ENCODE results near the gene APPBP2. TPM values are rescaled to one million over a fixed set of nuclear protein-coding genes. Genes with fewer than 3 reads are reported as not detected.

APPBP2 gene
- total and polyA plus RNA-seq, 2 donors from 2014 or later = 10.9 to 44.4 TPM

- H3K27ac ChIP-seq (ENCODE audit: low read depth in 2 of 2, low read length in 2 of 2) = no peak overlapping the region
- H3K4me1 ChIP-seq (ENCODE audit: control insufficient read depth in 2 of 3, insufficient read depth in 2 of 3, low read depth in 1 of 3, low read length in 3 of 3) = peaks cover 2 to 10% (median 3%) of the 10 kb centered on the region in 3 donors
- no peaks in the 10 kb centered on the region for H3K9me3 ChIP-seq (ENCODE audit: control insufficient read depth in 2 of 3, insufficient read depth in 1 of 3, low read length in 3 of 3)
- TF ChIP-seq CTCF (IDR thresholded peaks at IDR 0.05; ENCODE audit: borderline replicate concordance, extremely low read depth, insufficient read depth) = no peak
- no peaks in the 10 kb centered on the region for H3K36me3 ChIP-seq (ENCODE audit: control insufficient read depth in 2 of 3, insufficient read depth in 3 of 3, low read length in 3 of 3)
- no peaks in the 10 kb centered on the region for H3K27me3 ChIP-seq (ENCODE audit: control insufficient read depth, insufficient read depth, low read length)
- no peak for FAIRE-seq
- DNase-seq = no peak
- no peak overlapping the region for H3K9ac ChIP-seq (ENCODE audit: low read length in 3 of 3)
- H3K4me3 ChIP-seq (ENCODE audit: low read length in 3 of 3) = no peak overlapping the region
- intact Hi-C loops (cut with DNase I) = no loop called here
These were observed 39.2 kb upstream of the APPBP2 start for GRCh38 chr17:60565233-60565632.

GRCh38 chr17:60563743-60564142 is 37.7 kb upstream of the APPBP2 start:
- H3K27ac ChIP-seq (ENCODE audit: low read depth in 2 of 2, low read length in 2 of 2) = no peak overlapping the region
- H3K27me3 ChIP-seq (ENCODE audit: control insufficient read depth, insufficient read depth, low read length) = no peaks in the 10 kb centered on the region
- H3K9ac ChIP-seq (ENCODE audit: low read length in 3 of 3) = no peak overlapping the region
- TF ChIP-seq CTCF (IDR thresholded peaks at IDR 0.05; ENCODE audit: borderline replicate concordance, extremely low read depth, insufficient read depth) = no peak
- H3K4me1 ChIP-seq (ENCODE audit: control insufficient read depth in 2 of 3, insufficient read depth in 2 of 3, low read depth in 1 of 3, low read length in 3 of 3) = peaks cover 2 to 10% (median 3%) of the 10 kb centered on the region in 3 donors
- H3K4me3 ChIP-seq (ENCODE audit: low read length in 3 of 3) = no peak overlapping the region
- intact Hi-C loops (cut with DNase I) = no loop called here
- no peak for FAIRE-seq
- no peaks in the 10 kb centered on the region for H3K9me3 ChIP-seq (ENCODE audit: control insufficient read depth in 2 of 3, insufficient read depth in 1 of 3, low read length in 3 of 3)
- no peaks in the 10 kb centered on the region for H3K36me3 ChIP-seq (ENCODE audit: control insufficient read depth in 2 of 3, insufficient read depth in 3 of 3, low read length in 3 of 3)
- no peak for DNase-seq

- no peak for TF ChIP-seq CTCF (IDR thresholded peaks at IDR 0.05; ENCODE audit: borderline replicate concordance, extremely low read depth, insufficient read depth)
- H3K27ac ChIP-seq (ENCODE audit: low read depth in 2 of 2, low read length in 2 of 2) = peak overlapping the region in 1 of 2 donors; percentile 68
- DNase-seq (peak in 2 of 5 donors; percentile 30 to 42), FAIRE-seq (peak; percentile 92)
- H3K9me3 ChIP-seq (ENCODE audit: control insufficient read depth in 2 of 3, insufficient read depth in 1 of 3, low read length in 3 of 3) = peaks cover 0 to 5% (median 0%) of the 10 kb centered on the region in 3 donors
- no peaks in the 10 kb centered on the region for H3K27me3 ChIP-seq (ENCODE audit: control insufficient read depth, insufficient read depth, low read length)
- no peak overlapping the region for H3K9ac ChIP-seq (ENCODE audit: low read length in 3 of 3)
- peak overlapping the region in 1 of 3 donors; percentile 28 for H3K4me3 ChIP-seq (ENCODE audit: low read length in 3 of 3)
- intact Hi-C loops (cut with DNase I) = no loop called here
- peaks cover 2 to 10% (median 3%) of the 10 kb centered on the region in 3 donors for H3K4me1 ChIP-seq (ENCODE audit: control insufficient read depth in 2 of 3, insufficient read depth in 2 of 3, low read depth in 1 of 3, low read length in 3 of 3)
- no peaks in the 10 kb centered on the region for H3K36me3 ChIP-seq (ENCODE audit: control insufficient read depth in 2 of 3, insufficient read depth in 3 of 3, low read length in 3 of 3)
These were observed 36.4 kb upstream of the APPBP2 start for GRCh38 chr17:60562421-60562820.

GRCh38 chr17:60560860-60561257 is 34.8 kb upstream of the APPBP2 start:
- no peak overlapping the region for H3K9ac ChIP-seq (ENCODE audit: low read length in 3 of 3)
- peaks cover 0 to 5% (median 0%) of the 10 kb centered on the region in 3 donors for H3K9me3 ChIP-seq (ENCODE audit: control insufficient read depth in 2 of 3, insufficient read depth in 1 of 3, low read length in 3 of 3)
- intact Hi-C loops (cut with DNase I) = no loop called here
- DNase-seq = peak in 2 of 5 donors; percentile 13 to 30
- H3K4me3 ChIP-seq (ENCODE audit: low read length in 3 of 3) = no peak overlapping the region
- H3K36me3 ChIP-seq (ENCODE audit: control insufficient read depth in 2 of 3, insufficient read depth in 3 of 3, low read length in 3 of 3) = no peaks in the 10 kb centered on the region
- H3K27me3 ChIP-seq (ENCODE audit: control insufficient read depth, insufficient read depth, low read length) = no peaks in the 10 kb centered on the region
- H3K27ac ChIP-seq (ENCODE audit: low read depth in 2 of 2, low read length in 2 of 2) = no peak overlapping the region
- FAIRE-seq = no peak
- no peak for TF ChIP-seq CTCF (IDR thresholded peaks at IDR 0.05; ENCODE audit: borderline replicate concordance, extremely low read depth, insufficient read depth)
- peaks cover 2 to 10% (median 3%) of the 10 kb centered on the region in 3 donors for H3K4me1 ChIP-seq (ENCODE audit: control insufficient read depth in 2 of 3, insufficient read depth in 2 of 3, low read depth in 1 of 3, low read length in 3 of 3)
